PC-9 (cell line): ENCODE measurements around the gene MTF2. TPM values are rescaled to one million over a fixed set of nuclear protein-coding genes. Genes with fewer than 3 reads are reported as not detected.
"Not testable (repeated sequence)": the region's sequence is repeated elsewhere in the genome, so short reads cannot be mapped to it uniquely, and the experiment has no call there.

ENCODE experiments used
- BruUV-seq: library from RNA; stranded (reverse); fragments of 400-500 nt; replicated peaks from 2 replicates; lab custom pipeline; 2021; lab: Mats Ljungman, UMichigan
- CTCF ChIA-PET: fragments of 300-600 bp; sonication (Branson Sonifier 250); formaldehyde crosslinking; loops from one replicate; lab custom pipeline; 2022; ENCODE audit warnings: antibody characterized with exemption; lab: Charles Lee
- POLR2A ChIA-PET: fragments of 300-600 bp; sonication (Branson Sonifier 250); formaldehyde crosslinking; loops from one replicate; lab custom pipeline; 2022; ENCODE audit warnings: antibody characterized with exemption; ENCODE audit not compliant: unreplicated experiment; lab: Charles Lee
- DNase-seq, 2 experiments: peaks; one replicate each; pipeline versions ENCODE4 v3.0.0 to v3.0.0-alpha.2; 2015 to 2022; ENCODE audit warnings: mixed read lengths in 1 of 2
- H2AFZ ChIP-seq: fragments of 200-600 bp; sonication (generic); 2 replicates; pipeline ENCODE4 v1.8.1; 2017; ENCODE audit warnings: antibody characterized with exemption
- H3F3A ChIP-seq: fragments of 200-600 bp; sonication (generic); 2 replicates; pipeline ENCODE4 v1.8.1; 2017; ENCODE audit warnings: antibody characterized with exemption, mild to moderate bottlenecking, low read depth; ENCODE audit not compliant: insufficient read depth
- H3K27ac ChIP-seq: fragments of 200-600 bp; sonication (generic); 2 replicates; pipeline ENCODE4 v1.6.1; 2016; ENCODE audit warnings: mixed run types
- H3K27me3 ChIP-seq: fragments of 200-600 bp; sonication (generic); 2 replicates; pipeline ENCODE4 v1.6.1; 2016; ENCODE audit warnings: low read depth, mixed run types; ENCODE audit not compliant: insufficient read depth
- H3K36me3 ChIP-seq: fragments of 200-600 bp; sonication (generic); 2 replicates; pipeline ENCODE4 v1.6.1; 2016; ENCODE audit warnings: low read depth, mixed run types
- H3K4me1 ChIP-seq: fragments of 200-600 bp; sonication (generic); replicated peaks from 2 replicates; pipeline ENCODE4 v1.6.1; 2016; ENCODE audit warnings: mixed run types; ENCODE audit not compliant: insufficient read depth
- H3K4me2 ChIP-seq: fragments of 200-600 bp; sonication (generic); 2 replicates; pipeline ENCODE4 v1.6.1; 2017; ENCODE audit warnings: mixed run types
- H3K4me3 ChIP-seq: fragments of 200-600 bp; sonication (generic); 2 replicates; pipeline ENCODE4 v1.6.1; 2016; ENCODE audit warnings: mixed run types
- H3K79me2 ChIP-seq: fragments of 200-600 bp; sonication (generic); 2 replicates; pipeline ENCODE4 v1.6.1; 2017; ENCODE audit warnings: low read depth, mixed run types
- H3K9me2 ChIP-seq: fragments of 200-600 bp; sonication (generic); 2 replicates; pipeline ENCODE4 v1.8.1; 2017; ENCODE audit warnings: mild to moderate bottlenecking; ENCODE audit not compliant: insufficient read depth
- H3K9me3 ChIP-seq: fragments of 200-600 bp; sonication (generic); 2 replicates; pipeline ENCODE4 v1.8.1; 2016; ENCODE audit warnings: low read depth; ENCODE audit not compliant: insufficient read depth
- H4K20me1 ChIP-seq: fragments of 200-600 bp; sonication (generic); 2 replicates; pipeline ENCODE4 v1.8.1; 2017; ENCODE audit not compliant: insufficient read depth
- CTCF ChIP-seq: fragments of 200-600 bp; sonication (generic); conservative IDR thresholded peaks from 2 replicates; pipeline ENCODE4 v1.6.1; 2017; ENCODE audit warnings: mixed run types, antibody characterized with exemption, mild to moderate bottlenecking, moderate library complexity
- EZH2 ChIP-seq: fragments of 200-600 bp; sonication (generic); IDR thresholded peaks from 2 replicates; pipeline ENCODE4 v1.8.0; 2017; ENCODE audit warnings: antibody characterized with exemption, low read depth
- intact Hi-C: fragments of 100-400 bp; cut with micrococcal nuclease; formaldehyde crosslinking; loops from one replicate; pipeline ENCODE4 v1.10.0; 2022; ENCODE audit not compliant: unreplicated experiment
- total RNA-seq: library from RNA; stranded (reverse); gene quantifications from 2 replicates; pipeline ENCODE4 v1.2.3, GENCODE V29; 2021

Gene MTF2
- total RNA-seq, 1 experiment from 2014 or later, result 31.7 TPM

DNA sequence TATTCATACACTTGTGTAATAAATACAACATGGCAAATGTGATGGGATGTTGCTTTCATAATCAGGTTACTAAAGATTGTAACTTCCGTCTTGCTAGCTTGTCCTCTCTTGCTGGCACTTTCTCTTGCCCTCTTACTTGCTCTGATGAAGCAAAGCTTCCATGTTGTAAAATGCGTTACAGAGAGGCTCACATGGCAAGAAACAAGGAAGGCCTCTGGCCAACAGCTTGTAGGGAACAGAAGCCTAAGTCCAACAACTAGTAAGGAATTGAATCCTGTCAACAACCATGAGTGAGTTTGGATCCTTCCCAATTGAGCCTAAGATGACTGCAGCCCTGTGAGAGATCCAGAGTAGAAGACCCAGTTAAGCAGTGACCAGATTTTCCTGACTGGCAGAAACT, 85.7 kb downstream of the MTF2 start:
- H3K4me2 ChIP-seq, result no peak overlapping the region
- H3K9me2 ChIP-seq, result 0 out of 2 replicates have a peak, but pooled peaks cover 4% of the 10 kb centered on the region
- no peak overlapping the region for H3K4me3 ChIP-seq
- peaks cover 56% of the 10 kb centered on the region for H4K20me1 ChIP-seq
- no peaks in the 10 kb centered on the region for H3K4me1 ChIP-seq
- intact Hi-C loops, result no loop called here
- ChIA-PET POLR2A (interaction anchor here (0.5 kb wide), 1 partner anchor 112 kb away, joined by 4 read pairs; no protein-coding TSS in a partner anchor), CTCF (interaction anchor here (0.5 kb wide), 1 partner anchor 46 kb away, joined by 5 read pairs; no protein-coding TSS in a partner anchor)
- H2AFZ ChIP-seq, result no peak overlapping the region
- BruUV-seq, result no TSS peak
- H3K27me3 ChIP-seq, result no peaks in the 10 kb centered on the region
- H3K79me2 ChIP-seq, result peaks cover 95% of the 10 kb centered on the region
- H3F3A ChIP-seq, result peaks cover 4% of the 10 kb centered on the region
- H3K27ac ChIP-seq, result no peak overlapping the region
- peaks cover 27% of the 10 kb centered on the region for H3K36me3 ChIP-seq
- no peak for TF ChIP-seq CTCF
- TF ChIP-seq EZH2, result no peak
- no peaks in the 10 kb centered on the region for H3K9me3 ChIP-seq
- no peak for DNase-seq

- H3K27me3 ChIP-seq, H3K9me3 ChIP-seq, CTCF ChIA-PET, BruUV-seq, H3K4me2 ChIP-seq, POLR2A ChIA-PET, H3K4me3 ChIP-seq, H2AFZ ChIP-seq, intact Hi-C loops, H3K27ac ChIP-seq, H3F3A ChIP-seq, H3K9me2 ChIP-seq, H3K4me1 ChIP-seq, DNase-seq: not testable (repeated sequence)
- H3K36me3 ChIP-seq, result peaks cover 27% of the 10 kb centered on the region
- peaks cover 98% of the 10 kb centered on the region for H3K79me2 ChIP-seq
- H4K20me1 ChIP-seq, result peaks cover 50% of the 10 kb centered on the region
These were observed 86.8 kb downstream of the MTF2 start for GRCh38 chr1:93165895-93166294.

DNA sequence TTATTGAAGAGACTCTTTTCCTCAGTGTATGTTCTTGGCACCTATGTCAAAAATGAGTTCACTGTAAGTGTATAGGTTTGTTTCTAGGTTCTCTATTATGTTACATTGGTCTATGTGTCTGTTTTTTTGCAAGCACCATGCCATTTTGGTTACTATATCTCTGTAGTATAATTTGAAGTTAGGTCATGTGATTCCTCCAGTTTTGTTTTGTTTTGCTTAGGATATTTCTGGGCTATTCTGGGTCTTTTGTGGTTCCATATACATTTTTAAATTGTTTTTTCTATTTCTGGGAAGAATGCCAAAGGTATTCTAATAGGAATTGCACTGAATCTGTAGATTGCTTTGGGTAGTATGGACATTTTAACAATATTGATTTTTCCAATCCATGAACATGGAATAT, 87.9 kb downstream of the MTF2 start:
- ChIA-PET CTCF (no interaction called here), POLR2A (interaction anchor here (0.6 to 0.7 kb wide), 2 partner anchors 16 to 219 kb away, joined by 3 to 4 read pairs; no protein-coding TSS in a partner anchor)
- no peak overlapping the region for H2AFZ ChIP-seq
- H3K79me2 ChIP-seq, result peaks cover 98% of the 10 kb centered on the region
- no peak overlapping the region for H3K27ac ChIP-seq
- BruUV-seq, result no TSS peak
- intact Hi-C loops, result no loop called here
- H3K4me3 ChIP-seq, result no peak overlapping the region
- no peaks in the 10 kb centered on the region for H3K4me1 ChIP-seq
- H3F3A ChIP-seq, result no peaks in the 10 kb centered on the region; the same call in 1 of the 2 replicates
- H3K36me3 ChIP-seq, result peaks cover 36% of the 10 kb centered on the region
- no peaks in the 10 kb centered on the region for H3K9me3 ChIP-seq
- TF ChIP-seq CTCF (no peak), EZH2 (no peak)
- no peak for DNase-seq
- H3K27me3 ChIP-seq, result no peaks in the 10 kb centered on the region
- H3K4me2 ChIP-seq, result no peak overlapping the region
- H3K9me2 ChIP-seq, result 0 out of 2 replicates have a peak, but pooled peaks cover 4% of the 10 kb centered on the region
- H4K20me1 ChIP-seq, result peaks cover 50% of the 10 kb centered on the region

DNA sequence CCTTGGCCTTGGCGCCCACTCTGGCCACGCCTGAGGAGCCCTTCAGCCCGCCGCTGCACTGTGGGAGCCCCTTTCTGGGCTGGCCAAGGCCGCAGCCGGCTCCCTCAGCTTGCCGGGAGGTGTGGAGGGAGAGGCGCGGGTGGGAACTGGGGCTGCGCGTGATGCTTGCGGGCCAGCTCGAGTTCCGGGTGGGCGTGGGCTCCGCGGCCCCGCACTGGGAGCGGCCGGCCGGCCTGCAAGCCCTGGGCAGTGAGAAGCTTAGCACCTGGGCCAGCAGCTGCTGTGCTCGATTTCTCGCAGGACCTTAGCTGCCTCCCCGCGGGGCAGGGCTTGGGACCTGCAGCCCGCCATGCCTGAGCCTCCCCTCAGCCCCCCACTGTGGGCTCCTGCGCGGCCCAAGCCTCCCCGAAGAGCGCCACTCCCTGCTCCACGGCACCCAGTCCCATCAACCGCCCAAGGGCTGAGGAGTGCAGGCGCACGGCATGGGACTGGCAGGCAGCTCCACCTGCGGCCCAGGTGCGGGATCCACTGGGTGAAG, 91.1 kb downstream of the MTF2 start:
- H2AFZ ChIP-seq, H3K4me1 ChIP-seq, H3F3A ChIP-seq, H3K27ac ChIP-seq, intact Hi-C loops, H3K27me3 ChIP-seq, POLR2A ChIA-PET, H3K4me2 ChIP-seq, DNase-seq, H3K4me3 ChIP-seq, BruUV-seq, H3K9me3 ChIP-seq, H3K9me2 ChIP-seq: not testable (repeated sequence)
- CTCF ChIA-PET, result interaction anchor here (0.7 kb wide), 1 partner anchor 8 kb away, joined by 3 read pairs; no protein-coding TSS in a partner anchor
- Histone ChIP-seq H4K20me1 (peaks cover 55% of the 10 kb centered on the region), H3K36me3 (peaks cover 52% of the 10 kb centered on the region), H3K79me2 (peaks cover 96% of the 10 kb centered on the region)
